HCT116 (cell line): ENCODE measurements around the gene CREG2. TPM values are rescaled to one million over a fixed set of nuclear protein-coding genes. Genes with fewer than 3 reads are reported as not detected.

Source experiments
- ATAC-seq: fragments of 200-7000 bp; cut with Tn5 transposase; 2 replicates; pipeline ENCODE4 v1.9.1; 2020; ENCODE audit warnings: mild to moderate bottlenecking, moderate library complexity
- BruUV-seq: library from RNA; stranded (reverse); fragments of 400-500 nt; replicated peaks from 2 replicates; lab custom pipeline; 2021; lab: Mats Ljungman, UMichigan
- CTCF ChIA-PET: fragments of 300-600 bp; sonication (Branson Sonifier 250); formaldehyde crosslinking; loops from one replicate; lab custom pipeline; 2021; ENCODE audit warnings: antibody characterized with exemption; lab: Charles Lee
- POLR2A ChIA-PET: fragments of 300-600, 350-600 bp; sonication (Branson Sonifier 250); formaldehyde crosslinking; loops from one replicate; lab custom pipeline; 2021; ENCODE audit warnings: antibody characterized with exemption; lab: Charles Lee
- RAD21 ChIA-PET, 2 experiments: fragments of 300-600 bp; sonication (Branson Sonifier 250); formaldehyde crosslinking; loops; one replicate each; lab custom pipeline; 2023; ENCODE audit warnings: low total read pairs in 2 of 2; ENCODE audit not compliant: uncharacterized antibody in 2 of 2, unreplicated experiment in 2 of 2, low non-redundant PET in 1 of 2; lab: Charles Lee
- DNase-seq: peaks from one replicate; pipeline ENCODE4 v3.0.0-alpha.2; 2010; ENCODE audit warnings: low read depth, low spot score
- H2AFZ ChIP-seq: fragments of 200-600 bp; shearing (Covaris generic), sonication (generic); 2 replicates; pipeline ENCODE4 v1.6.1; 2017; ENCODE audit warnings: low read depth, mixed run types, mixed read lengths, antibody characterized with exemption, low read length; ENCODE audit not compliant: poor library complexity, severe bottlenecking
- H3K27ac ChIP-seq: 2 replicates; pipeline ENCODE4 v1.5.1; 2012; ENCODE audit warnings: low read depth, low read length
- H3K27me3 ChIP-seq: fragments of 200-600 bp; sonication (generic); 2 replicates; pipeline ENCODE4 v1.6.1; 2016; ENCODE audit warnings: mixed run types, low read length, mixed read lengths; ENCODE audit not compliant: insufficient read depth
- H3K36me3 ChIP-seq, 2 experiments: fragments of 200-500 bp in 1 of 2; fragments of 200-600 bp in 1 of 2; sonication (Bioruptor generic) in 1 of 2; sonication (generic) in 1 of 2; 2 replicates each; pipeline versions ENCODE4 v1.5.1 to v1.6.1; 2014 to 2016; ENCODE audit warnings: low read length in 2 of 2, inconsistent platforms in 1 of 2, mixed read lengths in 1 of 2, mixed run types in 1 of 2; ENCODE audit not compliant: insufficient read depth in 2 of 2, control insufficient read depth in 1 of 2
- H3K4me1 ChIP-seq, 2 experiments: fragments of 200-600 bp in 1 of 2; sonication (generic) in 1 of 2; 2 replicates each; pipeline versions ENCODE4 v1.5.1 to v1.6.1; 2012 to 2017; ENCODE audit warnings: low read length in 2 of 2, inconsistent platforms in 1 of 2, mild to moderate bottlenecking in 1 of 2, mixed read lengths in 1 of 2, mixed run types in 1 of 2, moderate library complexity in 1 of 2; ENCODE audit not compliant: insufficient read depth in 2 of 2, control insufficient read depth in 1 of 2
- H3K4me2 ChIP-seq: fragments of 200-600 bp; sonication (generic); 2 replicates; pipeline ENCODE4 v1.6.1; 2017; ENCODE audit warnings: mixed run types, low read length, mixed read lengths
- H3K4me3 ChIP-seq, 2 experiments: fragments of 200-600 bp in 1 of 2; sonication (generic) in 1 of 2; replicated peaks in 1 of 2; 2 replicates each; pipeline ENCODE4 v1.5.1; 2011 to 2016; ENCODE audit warnings: low read length in 2 of 2, control low read depth in 1 of 2, low read depth in 1 of 2, mild to moderate bottlenecking in 1 of 2, mixed read lengths in 1 of 2, mixed run types in 1 of 2
- H3K79me2 ChIP-seq: fragments of 200-600 bp; sonication (generic); 2 replicates; pipeline ENCODE4 v1.6.1; 2017; ENCODE audit warnings: mild to moderate bottlenecking, mixed run types, low read length, moderate library complexity, mixed read lengths; ENCODE audit not compliant: insufficient read depth
- H3K9ac ChIP-seq: fragments of 200-600 bp; sonication (generic); 2 replicates; pipeline ENCODE4 v1.6.1; 2016; ENCODE audit warnings: low read length, mixed read lengths
- H3K9me2 ChIP-seq: fragments of 200-600 bp; sonication (generic), shearing (Covaris generic); 2 replicates; pipeline ENCODE4 v1.6.1; 2017; ENCODE audit warnings: mixed run types, mild to moderate bottlenecking, moderate library complexity; ENCODE audit not compliant: insufficient read depth
- H3K9me3 ChIP-seq, 2 experiments: fragments of 200-500 bp in 1 of 2; fragments of 200-600 bp in 1 of 2; sonication (Bioruptor generic) in 1 of 2; sonication (generic) in 1 of 2; 2 replicates each; pipeline ENCODE4 v1.6.1; 2014 to 2017; ENCODE audit warnings: low read length in 2 of 2, mixed read lengths in 2 of 2, inconsistent platforms in 1 of 2, low read depth in 1 of 2, mild to moderate bottlenecking in 1 of 2, mixed run types in 1 of 2, moderate library complexity in 1 of 2; ENCODE audit not compliant: control insufficient read depth in 1 of 2, insufficient read depth in 1 of 2
- H4K20me1 ChIP-seq: fragments of 200-600 bp; sonication (generic), shearing (Covaris generic); 2 replicates; pipeline ENCODE4 v1.6.1; 2017; ENCODE audit warnings: mixed run types, mild to moderate bottlenecking, moderate library complexity; ENCODE audit not compliant: insufficient read depth
- CEBPB ChIP-seq: IDR thresholded peaks from 2 replicates; pipeline ENCODE4 v1.6.1; 2012; ENCODE audit warnings: low read depth
- MAX ChIP-seq: IDR thresholded peaks from 2 replicates; pipeline ENCODE4 v1.6.1; 2012
- SIN3A ChIP-seq: IDR thresholded peaks from 2 replicates; pipeline ENCODE4 v1.6.1; 2012; ENCODE audit warnings: low read depth
- ZBTB33 ChIP-seq: IDR thresholded peaks from 2 replicates; pipeline ENCODE4 v1.6.1; 2011; ENCODE audit warnings: mild to moderate bottlenecking, low read length, moderate library complexity; ENCODE audit not compliant: insufficient replicate concordance; ENCODE audit errors: extremely low read depth
- intact Hi-C: fragments of 100-400 bp; cut with micrococcal nuclease; formaldehyde crosslinking; loops from 2 replicates; pipeline ENCODE4 v1.10.0; 2022
- total RNA-seq: library from RNA; stranded (reverse); gene quantifications from one replicate; pipeline ENCODE4 v1.2.1, GENCODE V29; 2021; ENCODE audit not compliant: unreplicated experiment

The CREG2 gene
- total RNA-seq, 1 experiment from 2014 or later = 0.12 TPM

GRCh38 chr2:101342625-101343008 lies 44.7 kb downstream of the CREG2 start:
- H3K9ac ChIP-seq = no peak overlapping the region
- peaks cover 3 to 10% of the 10 kb centered on the region in 2 experiments; a peak in 2 of 4 replicates for H3K4me1 ChIP-seq
- no peaks in the 10 kb centered on the region for H4K20me1 ChIP-seq
- no TSS peak for BruUV-seq
- CTCF ChIA-PET = interaction anchor here (0.6 to 2.4 kb wide), 23 partner anchors 8 to 641 kb away, joined by 3 to 29 read pairs (median 6); partner anchors contain the start of genes CREG2 and RNF149
- H3K4me2 ChIP-seq = peak overlapping the region; percentile 18; the same call in 1 of the 2 replicates
- TF ChIP-seq CEBPB (no peak), MAX (no peak), SIN3A (no peak), ZBTB33 (no peak)
- TF ChIP-seq, all 23 proteins: peak for 0
- DNase-seq (no peak), ATAC-seq (no peak)
- H2AFZ ChIP-seq = no peak overlapping the region
- no peaks in the 10 kb centered on the region for H3K9me2 ChIP-seq
- H3K27me3 ChIP-seq = no peaks in the 10 kb centered on the region
- no peak overlapping the region for H3K27ac ChIP-seq
- POLR2A ChIA-PET = no interaction called here
- RAD21 ChIA-PET = interaction anchor here (0.9 to 1.6 kb wide), 3 partner anchors 45 to 68 kb away, joined by 3 to 5 read pairs (median 3); partner anchors contain the start of gene CREG2 (in 1 of the 2)
- no peak overlapping the region for H3K4me3 ChIP-seq
- H3K36me3 ChIP-seq = no peaks in the 10 kb centered on the region
- H3K79me2 ChIP-seq = no peaks in the 10 kb centered on the region
- intact Hi-C loops = loop anchor here (1.0 to 5.0 kb wide), 4 partner anchors 45 to 488 kb away; partner anchors contain the start of genes CREG2 and MAP4K4
- H3K9me3 ChIP-seq = no peaks in the 10 kb centered on the region
